Liver (tissue), 9 donors: ENCODE data around the gene CTNNA1. TPM values are rescaled to one million over a fixed set of nuclear protein-coding genes. Genes with fewer than 3 reads are reported as not detected.

Source experiments
- DNase-seq: peaks from one replicate; pipeline ENCODE4 v3.0.0-alpha.2; 2017; ENCODE audit warnings: low spot score
- H3K27ac ChIP-seq, 2 donors: one replicate each; pipeline ENCODE4 v1.7.0; 2013; ENCODE audit warnings: inconsistent platforms in 2 of 2, low read length in 2 of 2, control low read depth in 1 of 2, low read depth in 1 of 2, mild to moderate bottlenecking in 1 of 2
- H3K27me3 ChIP-seq, 4 donors: one replicate each; pipeline versions ENCODE4 v1.6.1 to v1.7.0; 2013; ENCODE audit warnings: low read length in 3 of 4, inconsistent platforms in 1 of 4, mild to moderate bottlenecking in 1 of 4, moderate library complexity in 1 of 4; ENCODE audit not compliant: control insufficient read depth in 4 of 4, insufficient read depth in 4 of 4
- H3K36me3 ChIP-seq, 4 donors: one replicate each; pipeline versions ENCODE4 v1.6.1 to v1.7.0; 2013; ENCODE audit warnings: low read length in 3 of 4, mild to moderate bottlenecking in 3 of 4, low read depth in 1 of 4, moderate library complexity in 1 of 4; ENCODE audit not compliant: control insufficient read depth in 4 of 4, insufficient read depth in 3 of 4
- H3K4me1 ChIP-seq, 4 donors: one replicate each; pipeline versions ENCODE4 v1.6.1 to v1.7.0; 2013; ENCODE audit warnings: low read length in 3 of 4, mild to moderate bottlenecking in 3 of 4, moderate library complexity in 1 of 4; ENCODE audit not compliant: control insufficient read depth in 4 of 4, insufficient read depth in 4 of 4
- H3K4me3 ChIP-seq, 3 donors: one replicate each; pipeline versions ENCODE4 v1.6.1 to v1.7.0; 2013; ENCODE audit warnings: low read length in 3 of 3, control low read depth in 1 of 3, low read depth in 1 of 3, mild to moderate bottlenecking in 1 of 3
- H3K9ac ChIP-seq, 2 donors: one replicate each; pipeline ENCODE4 v1.7.0; 2013; ENCODE audit warnings: low read length in 2 of 2, mild to moderate bottlenecking in 2 of 2, moderate library complexity in 2 of 2, control low read depth in 1 of 2, low read depth in 1 of 2
- H3K9me3 ChIP-seq, 4 donors: one replicate each; pipeline versions ENCODE4 v1.6.1 to v1.7.0; 2013; ENCODE audit warnings: low read length in 3 of 4; ENCODE audit not compliant: control insufficient read depth in 4 of 4
- ATF3 ChIP-seq: IDR thresholded peaks from 2 replicates; pipeline ENCODE4 v1.6.1; 2016; ENCODE audit warnings: antibody characterized with exemption
- FOXA1 ChIP-seq: IDR thresholded peaks from 2 replicates; pipeline ENCODE4 v1.6.1; 2016; ENCODE audit warnings: antibody characterized with exemption
- FOXA2 ChIP-seq: IDR thresholded peaks from 2 replicates; pipeline ENCODE4 v1.6.1; 2016; ENCODE audit warnings: antibody characterized with exemption
- GABPA ChIP-seq, 2 donors: IDR thresholded peaks in 1 of 2; conservative IDR thresholded peaks in 1 of 2; 2 replicates each; pipeline ENCODE4 v1.6.1; 2016; ENCODE audit warnings: antibody characterized with exemption in 2 of 2, mild to moderate bottlenecking in 1 of 2, moderate library complexity in 1 of 2
- HNF4A ChIP-seq, 2 donors: conservative IDR thresholded peaks; 2 replicates each; pipeline ENCODE4 v1.6.1; 2016; ENCODE audit warnings: antibody characterized with exemption in 2 of 2, mild to moderate bottlenecking in 2 of 2
- HNF4G ChIP-seq: IDR thresholded peaks from 2 replicates; pipeline ENCODE4 v1.6.1; 2016; ENCODE audit warnings: antibody characterized with exemption
- JUND ChIP-seq, 2 donors: IDR thresholded peaks; 2 replicates each; pipeline ENCODE4 v1.6.1; 2016; ENCODE audit warnings: antibody characterized with exemption in 2 of 2
- NR2F2 ChIP-seq: IDR thresholded peaks from 2 replicates; pipeline ENCODE4 v1.6.1; 2016; ENCODE audit warnings: antibody characterized with exemption
- RAD21 ChIP-seq, 2 donors: IDR thresholded peaks; 2 replicates each; pipeline ENCODE4 v1.6.1; 2016; ENCODE audit warnings: antibody characterized with exemption in 2 of 2, mild to moderate bottlenecking in 2 of 2
- REST ChIP-seq: IDR thresholded peaks from 2 replicates; pipeline ENCODE4 v1.6.1; 2016; ENCODE audit warnings: antibody characterized with exemption, mild to moderate bottlenecking
- RXRA ChIP-seq, 2 donors: IDR thresholded peaks; 2 replicates each; pipeline ENCODE4 v1.6.1; 2017 to 2018; ENCODE audit warnings: antibody characterized with exemption in 2 of 2, mild to moderate bottlenecking in 1 of 2
- TAF1 ChIP-seq: conservative IDR thresholded peaks from 2 replicates; pipeline ENCODE4 v1.6.1; 2016; ENCODE audit warnings: antibody characterized with exemption, mild to moderate bottlenecking
- ZBTB33 ChIP-seq: IDR thresholded peaks from 2 replicates; pipeline ENCODE4 v1.6.1; 2016; ENCODE audit warnings: antibody characterized with exemption
- WGBS: extraction: QIAGEN DNeasy Blood & Tissue Kit; methylation state at CpG from one replicate; pipeline ENCODE4 v1.1.7; 2013; 5-methylcytosine and 5-hydroxymethylcytosine counted together
- polyA plus RNA-seq, 2 donors: library from polyadenylated mRNA; stranded (reverse) in 1 of 2; unstranded in 1 of 2; fragments of 200-250 nt in 1 of 2; fragments of >200 nt in 1 of 2; fragmentation: Nextera tagmentation in 1 of 2; extraction: Ambion mirVana in 1 of 2; gene quantifications; one replicate each; pipeline versions ENCODE4 v1.2.1 to v1.2.3, GENCODE V29; 2013 to 2015
- total RNA-seq, 2 donors: library from RNA; depleted of rRNA; stranded (reverse); fragments of >200 nt; gene quantifications; one replicate each; pipeline ENCODE4 v1.2.3, GENCODE V29; 2014
- TF ChIP-seq, protein P1 (sequence below): IDR thresholded peaks from 2 replicates; pipeline ENCODE4 v1.6.1; 2016; ENCODE audit warnings: antibody characterized with exemption
- donor health status: healthy.
- donor health status: healthy.
- donor health status: healthy.
- donor health status: healthy.
- donor health status: healthy.

CTNNA1 gene
- total and polyA plus RNA-seq, 4 donors = 39.9 to 150 (median 103) TPM

DNA sequence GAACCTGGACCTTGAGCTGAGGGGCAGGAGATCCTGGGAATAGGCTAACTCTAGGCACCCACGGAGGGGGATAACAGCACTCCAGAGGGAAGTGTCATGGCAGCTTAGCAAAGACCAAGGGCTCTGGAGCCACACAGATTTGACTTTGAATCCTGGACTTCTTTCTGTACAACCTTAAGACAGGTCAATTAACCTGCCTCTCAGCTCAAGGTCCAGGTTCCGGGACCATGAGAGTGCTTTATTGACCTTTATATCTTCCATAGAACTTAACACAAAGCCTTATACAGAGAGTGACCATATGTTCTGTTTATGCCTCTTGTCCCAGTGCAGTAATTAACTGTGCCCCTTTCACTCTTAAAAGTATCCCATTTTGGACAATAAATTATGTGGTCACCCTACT, 212.4 kb downstream of the CTNNA1 start:
- Histone ChIP-seq H3K9me3 (no peaks in the 10 kb centered on the region), H3K9ac (no peak overlapping the region), H3K4me1 (no peaks in the 10 kb centered on the region), H3K4me3 (no peak overlapping the region), H3K27me3 (no peaks in the 10 kb centered on the region), H3K36me3 (no peaks in the 10 kb centered on the region), H3K27ac (no peak overlapping the region)
- no peak for DNase-seq
- 94% methylated on average over 2 of the region's 2 CpGs for WGBS
- TF ChIP-seq NR2F2 (no peak), TAF1 (no peak), FOXA1 (no peak), FOXA2 (no peak), JUND (IDR thresholded peaks at IDR 0.05) (no peak), ATF3 (no peak), HNF4A (conservative IDR thresholded peaks at IDR 0.05) (no peak), HNF4G (no peak), ZBTB33 (no peak), RAD21 (IDR thresholded peaks at IDR 0.05) (no peak), REST (no peak)
- TF ChIP-seq, protein P1, sequence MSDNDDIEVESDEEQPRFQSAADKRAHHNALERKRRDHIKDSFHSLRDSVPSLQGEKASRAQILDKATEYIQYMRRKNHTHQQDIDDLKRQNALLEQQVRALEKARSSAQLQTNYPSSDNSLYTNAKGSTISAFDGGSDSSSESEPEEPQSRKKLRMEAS = no peak

DNA sequence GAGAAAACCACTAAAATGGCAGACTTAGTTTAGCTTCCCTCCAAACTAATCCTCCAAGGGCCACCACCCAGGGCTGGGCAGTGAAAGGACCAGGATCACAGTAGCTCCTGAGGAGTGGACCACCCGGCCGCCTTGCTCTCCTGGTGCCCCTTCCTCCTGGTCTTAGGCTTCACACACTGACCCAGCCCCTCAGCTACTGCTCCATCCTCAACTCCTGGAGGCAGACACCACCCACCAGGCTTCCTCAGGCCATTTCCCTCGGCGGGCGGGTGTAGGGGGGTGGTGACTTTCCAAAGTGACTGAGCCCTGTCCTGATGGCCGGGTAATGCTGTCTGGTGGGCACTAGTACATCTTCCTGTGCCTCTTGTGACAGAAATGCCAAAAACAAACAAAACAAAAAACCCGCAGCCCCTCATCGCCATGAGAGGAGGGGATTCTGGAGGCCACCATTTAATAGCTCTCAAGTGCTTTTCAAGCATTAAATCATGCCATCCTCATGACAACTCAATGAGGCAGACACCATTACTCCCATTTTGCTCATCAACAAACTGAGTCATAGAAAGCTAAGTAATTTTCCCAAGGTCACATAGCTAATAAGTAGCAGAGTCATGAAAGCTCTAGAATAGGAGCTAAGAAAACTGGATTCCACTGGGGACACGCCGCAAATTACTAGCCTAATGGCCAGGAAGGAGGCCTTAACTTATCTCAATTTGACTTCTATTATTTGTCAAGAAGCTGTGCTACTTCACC, 213.2 kb downstream of the CTNNA1 start:
- Histone ChIP-seq H3K36me3 (no peaks in the 10 kb centered on the region), H3K9ac (no peak overlapping the region), H3K27me3 (no peaks in the 10 kb centered on the region), H3K4me3 (no peak overlapping the region), H3K9me3 (no peaks in the 10 kb centered on the region), H3K4me1 (no peaks in the 10 kb centered on the region), H3K27ac (no peak overlapping the region)
- DNase-seq = no peak
- WGBS = 96% methylated on average over 10 of the region's 10 CpGs
- no peak for TF ChIP-seq GABPA (IDR thresholded peaks at IDR 0.05 in 1 of 2, conservative IDR thresholded peaks at IDR 0.05 in 1 of 2)
- no peak for TF ChIP-seq FOXA2
- TF ChIP-seq RAD21 (IDR thresholded peaks at IDR 0.05) = no peak
- TF ChIP-seq ATF3 = no peak
- TF ChIP-seq HNF4A (conservative IDR thresholded peaks at IDR 0.05) = no peak
- no peak for TF ChIP-seq TAF1
- TF ChIP-seq REST = no peak
- no peak for TF ChIP-seq RXRA (IDR thresholded peaks at IDR 0.05)
- no peak for TF ChIP-seq NR2F2
